Neural cell (in vitro differentiated cells): Measurements from ENCODE around the gene DRD4.

Experiments used
- CTCF ChIP-seq: fragments of 450-650 bp; IDR thresholded peaks from 2 replicates; pipeline ENCODE4 v1.5.1; 2014; ENCODE audit warnings: antibody characterized with exemption, mild to moderate bottlenecking, moderate library complexity; ENCODE audit not compliant: poor library complexity, severe bottlenecking
- EP300 ChIP-seq: fragments of 450-650 bp; conservative IDR thresholded peaks from 2 replicates; pipeline ENCODE4 v1.6.1; 2014; ENCODE audit warnings: antibody characterized with exemption, mild to moderate bottlenecking, moderate library complexity; ENCODE audit not compliant: poor library complexity, severe bottlenecking
- EZH2 ChIP-seq: fragments of 200-600, 300-800 bp; shearing (Covaris generic), sonication (generic); IDR thresholded peaks from 2 replicates; pipeline ENCODE4 v1.6.1; 2014; ENCODE audit warnings: antibody characterized with exemption, low read length, borderline replicate concordance, mild to moderate bottlenecking; ENCODE audit not compliant: insufficient read depth, poor library complexity, severe bottlenecking
- MXI1 ChIP-seq: fragments of 450-650 bp; conservative IDR thresholded peaks from 2 replicates; pipeline ENCODE4 v1.6.1; 2014; ENCODE audit warnings: antibody characterized with exemption, mild to moderate bottlenecking; ENCODE audit not compliant: poor library complexity, severe bottlenecking
- POLR2AphosphoS5 ChIP-seq: IDR thresholded peaks from 2 replicates; pipeline ENCODE4 v1.6.1; 2012
- RAD21 ChIP-seq: fragments of 450-650 bp; conservative IDR thresholded peaks from 2 replicates; pipeline ENCODE4 v1.6.1; 2014; ENCODE audit warnings: antibody characterized with exemption, mild to moderate bottlenecking, moderate library complexity
- REST ChIP-seq: IDR thresholded peaks from 2 replicates; pipeline ENCODE4 v1.6.1; 2012; ENCODE audit warnings: borderline replicate concordance
- SMC3 ChIP-seq: fragments of 450-650 bp; conservative IDR thresholded peaks from 2 replicates; pipeline ENCODE4 v1.6.1; 2014; ENCODE audit warnings: antibody characterized with exemption, mild to moderate bottlenecking, moderate library complexity; ENCODE audit not compliant: poor library complexity

GRCh38 chr11:638631-639331, 1.7 kb downstream of the DRD4 start:
- no peak for TF ChIP-seq EZH2
- TF ChIP-seq REST = no peak
- TF ChIP-seq CTCF = no peak
- no peak for TF ChIP-seq EP300
- TF ChIP-seq MXI1 = no peak
- TF ChIP-seq SMC3 = no peak
- no peak for TF ChIP-seq RAD21
- no peak for TF ChIP-seq POLR2AphosphoS5
